Astrocyte of the hippocampus (primary cell): ENCODE measurements around the gene NOL4L.

Source experiments
- DNase-seq: peaks from one replicate; pipeline ENCODE4 v3.0.0; 2011; ENCODE audit warnings: low read depth, low spot score

Gene NOL4L

DNA sequence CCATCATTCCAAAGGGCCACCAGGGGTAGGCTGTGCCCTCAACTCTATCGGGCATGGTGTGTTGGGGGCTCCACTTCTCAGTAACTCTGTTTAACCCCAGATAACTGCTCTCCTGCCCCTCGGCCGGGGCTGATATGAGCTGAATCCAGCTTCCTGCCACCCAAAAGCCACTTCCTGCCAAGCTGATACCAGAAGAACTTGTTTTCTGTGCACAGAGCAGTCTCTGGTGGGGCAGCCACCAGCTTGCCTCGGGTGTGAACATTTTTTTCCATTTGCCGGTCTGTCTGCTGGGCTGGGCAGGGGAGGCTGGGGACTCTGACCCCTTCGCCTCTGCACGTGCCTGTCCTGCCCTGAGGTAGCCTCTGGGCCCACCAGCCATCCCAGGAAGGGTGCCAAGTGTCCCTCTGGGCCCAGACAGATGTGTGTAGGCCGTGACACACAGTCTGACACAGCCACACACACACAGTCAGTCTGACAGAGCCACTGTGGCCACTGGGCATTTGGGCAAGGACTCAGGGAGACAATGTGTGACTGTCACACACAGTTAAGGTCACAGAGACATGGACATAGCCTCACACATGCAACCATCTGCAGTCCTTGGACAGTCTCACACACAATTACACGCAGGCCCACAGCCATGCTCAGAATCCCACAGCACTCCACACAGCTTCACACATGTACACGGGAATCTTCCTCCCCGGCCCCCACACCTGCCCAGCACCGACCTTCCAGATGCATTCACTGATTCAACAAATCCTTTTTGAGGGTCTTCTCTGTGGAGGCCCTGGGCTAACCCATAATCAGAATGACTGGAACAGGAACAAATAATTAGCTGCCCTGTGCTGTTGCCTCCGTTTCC is 45.1 kb downstream of the NOL4L start:
- no peak for DNase-seq

- no peak for DNase-seq
Observed at GRCh38 chr20:32539026-32539816, 45.9 kb downstream of the NOL4L start.

- DNase-seq = peak; percentile 34
Observed at GRCh38 chr20:32538526-32538939, 46.6 kb downstream of the NOL4L start.

DNA sequence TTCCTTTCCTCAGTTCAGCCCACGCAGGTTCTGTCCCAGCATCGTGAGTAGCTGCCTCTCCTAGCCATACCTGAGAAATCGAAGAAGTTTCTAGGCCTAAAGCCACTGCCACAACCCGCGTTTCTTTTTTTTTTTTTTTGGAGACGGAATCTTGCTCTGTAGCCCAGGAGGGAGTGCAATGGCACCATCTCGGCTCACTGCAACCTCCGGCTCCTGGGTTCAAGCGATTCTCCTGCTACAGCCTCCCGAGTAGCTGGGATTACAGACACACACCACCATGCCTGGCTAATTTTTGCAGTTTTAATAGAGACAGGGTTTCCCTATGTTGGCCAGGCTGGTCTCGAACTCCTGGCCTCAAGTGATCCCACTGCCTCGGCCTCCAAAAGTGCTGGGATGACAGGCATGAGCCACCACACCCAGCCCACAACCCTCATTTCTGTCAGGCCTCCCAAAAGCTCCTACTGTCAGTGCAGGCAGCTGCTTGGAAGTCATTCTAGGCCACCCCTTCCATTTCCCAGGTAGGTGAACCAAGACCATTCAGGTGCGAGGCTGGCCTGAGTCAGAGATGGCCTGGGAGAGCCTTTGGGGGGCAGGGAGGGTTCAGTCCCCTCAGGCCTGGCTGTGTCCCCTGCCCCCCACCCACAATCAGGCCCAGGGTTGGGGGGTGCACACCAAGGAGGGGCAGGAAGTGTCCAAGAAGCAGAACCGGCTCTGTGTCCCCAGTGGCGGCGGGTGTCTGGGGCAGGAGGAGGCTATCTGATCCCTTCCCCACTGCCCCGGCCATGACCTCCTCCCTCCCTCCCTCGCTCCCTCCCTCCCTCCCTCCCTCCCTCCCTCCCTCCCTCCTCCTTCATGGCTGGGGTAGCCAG is 47.2 kb downstream of the NOL4L start:
- DNase-seq = no peak

DNA sequence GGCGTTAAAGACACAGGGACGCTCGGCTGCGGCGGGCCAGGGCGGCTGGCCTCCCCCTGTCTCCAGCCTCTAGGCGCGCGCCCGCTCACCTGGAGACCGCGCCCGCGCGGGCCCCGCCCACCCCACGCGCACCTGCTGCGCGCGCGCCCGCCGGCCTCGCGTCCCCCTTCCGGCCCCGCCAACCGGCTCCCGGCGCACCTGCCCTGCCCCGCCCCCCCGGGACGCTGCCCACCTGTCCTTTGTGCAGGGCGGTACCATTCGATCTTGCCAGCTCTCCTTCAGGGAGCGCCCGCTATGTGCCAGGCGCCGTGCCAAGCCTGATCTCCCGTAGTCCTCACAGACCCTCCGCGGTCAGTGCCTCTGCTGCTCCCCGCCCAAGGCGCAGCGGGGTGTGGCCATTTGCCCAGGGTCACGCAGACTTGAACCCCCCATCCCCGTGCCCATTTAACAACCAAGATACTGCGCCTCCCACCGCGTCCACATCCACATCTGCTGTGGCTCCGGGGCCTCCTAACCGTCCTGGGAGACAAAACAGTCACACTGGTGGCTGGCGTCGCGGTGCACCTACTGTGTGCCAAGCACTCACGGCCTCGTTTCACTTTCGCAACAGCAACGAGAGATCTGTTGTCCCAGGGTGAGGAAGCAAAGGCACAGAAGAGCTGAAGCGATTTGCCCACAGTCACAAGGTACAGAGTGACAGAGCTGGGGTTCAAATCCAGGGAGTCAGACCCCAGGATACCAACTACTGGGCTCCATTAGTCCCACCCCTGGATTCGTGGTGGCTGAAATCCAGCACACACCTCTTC is 48.1 kb downstream of the NOL4L start:
- DNase-seq = no peak

DNA sequence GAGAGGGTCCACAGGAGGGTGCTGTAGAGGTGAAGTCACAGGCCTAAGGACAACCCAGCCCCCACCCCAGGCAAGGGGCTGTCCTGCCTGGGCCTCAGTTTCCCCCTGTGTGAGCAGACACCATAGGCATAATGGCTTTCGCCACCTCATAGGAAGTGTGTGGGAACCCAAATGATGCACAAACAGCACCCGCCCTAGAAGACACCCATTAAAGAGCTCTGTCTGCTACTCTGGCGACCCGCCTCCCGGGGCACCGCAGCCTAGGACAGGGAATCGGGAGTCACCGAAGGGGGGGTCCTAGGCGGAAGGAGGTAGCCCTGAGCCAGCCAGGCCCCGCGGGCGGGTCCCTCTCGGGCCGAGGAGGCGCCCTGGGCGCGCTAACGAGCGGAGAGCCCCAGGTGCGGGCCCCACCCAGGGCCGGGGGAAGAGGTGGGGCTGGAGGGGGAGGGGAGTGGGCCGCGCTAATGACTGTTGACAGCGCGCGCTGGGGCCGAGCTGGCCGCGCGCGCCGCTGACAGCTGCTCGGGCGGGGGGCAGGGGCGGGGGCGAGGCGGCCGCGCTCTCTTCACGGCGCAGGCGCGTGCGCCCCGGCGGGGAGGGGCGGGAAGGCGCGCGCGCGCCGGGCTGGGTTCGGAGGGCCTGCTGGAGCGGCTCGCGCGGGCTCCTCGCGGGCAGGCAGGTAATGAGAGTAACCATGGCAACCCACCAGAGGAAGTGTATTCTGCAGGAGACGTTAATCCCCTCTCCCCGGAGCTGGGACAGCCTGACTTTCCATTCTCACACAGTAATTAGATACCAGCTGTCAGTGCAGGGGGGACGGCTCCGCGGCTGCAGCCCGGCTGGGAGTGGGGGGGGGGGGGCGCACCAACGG is 48.9 kb downstream of the NOL4L start:
- peak; percentile 59 for DNase-seq

GRCh38 chr20:32535316-32535952 is 49.7 kb downstream of the NOL4L start:
- DNase-seq = no peak

- DNase-seq = no peak
Observed at GRCh38 chr20:32534661-32535240, 50.4 kb downstream of the NOL4L start.

GRCh38 chr20:32533732-32534131 is 51.4 kb downstream of the NOL4L start:
- no peak for DNase-seq

- DNase-seq = no peak
Observed at GRCh38 chr20:32532246-32532645, 52.9 kb downstream of the NOL4L start.

GRCh38 chr20:32528905-32529670 is 56.0 kb downstream of the NOL4L start:
- DNase-seq = no peak

- no peak for DNase-seq
Observed at GRCh38 chr20:32528171-32528891, 56.8 kb downstream of the NOL4L start.

GRCh38 chr20:32527447-32528055 is 57.6 kb downstream of the NOL4L start:
- DNase-seq = peak; percentile 41

GRCh38 chr20:32527052-32527446 is 58.1 kb downstream of the NOL4L start:
- no peak for DNase-seq

DNA sequence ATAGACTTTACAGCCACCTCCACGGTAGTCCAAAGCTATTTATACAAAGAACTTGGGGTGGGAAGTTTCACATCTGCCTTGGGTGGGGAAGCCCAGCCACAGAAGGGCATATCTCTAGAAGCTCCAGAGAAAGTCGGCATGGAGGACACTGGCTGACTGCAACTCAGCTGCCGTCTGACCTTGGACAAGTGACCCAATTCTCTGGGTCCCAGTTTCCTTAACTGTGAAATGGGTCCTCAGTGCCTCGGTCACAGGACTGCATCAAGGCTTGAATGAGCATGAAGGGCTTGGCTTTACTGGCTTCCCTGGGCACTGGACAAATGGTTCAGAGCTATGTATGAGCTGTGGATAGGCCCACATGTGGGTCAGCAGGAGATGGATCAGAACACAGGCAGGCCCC is 58.6 kb downstream of the NOL4L start:
- no peak for DNase-seq

GRCh38 chr20:32526125-32526524 is 59.0 kb downstream of the NOL4L start:
- DNase-seq = no peak

- peak; percentile 75 for DNase-seq
Observed at GRCh38 chr20:32524829-32525501, 60.2 kb downstream of the NOL4L start.
